Measurements from ENCODE around the gene EPHA5.

Gene EPHA5

GRCh38 chr4:65623506-65623905 lies 46.8 kb downstream of the EPHA5 start:
- DNase-seq: no peak

- no peak for DNase-seq
Measured at GRCh38 chr4:65617416-65617815, 52.9 kb downstream of the EPHA5 start.

- DNase-seq: no peak
Measured at GRCh38 chr4:65604515-65604914, 65.8 kb downstream of the EPHA5 start.

- no peak for DNase-seq
Measured at GRCh38 chr4:65600656-65601055, 69.6 kb downstream of the EPHA5 start.

- no peak for DNase-seq
Measured at GRCh38 chr4:65599340-65599739, 70.9 kb downstream of the EPHA5 start.

- DNase-seq: no peak
Measured at GRCh38 chr4:65597697-65598096, 72.6 kb downstream of the EPHA5 start.

- no peak for DNase-seq
Measured at GRCh38 chr4:65592089-65592488, 78.2 kb downstream of the EPHA5 start.

GRCh38 chr4:65589921-65590320 lies 80.4 kb downstream of the EPHA5 start:
- DNase-seq: no peak

GRCh38 chr4:65589331-65589730 lies 81.0 kb downstream of the EPHA5 start:
- no peak for DNase-seq

GRCh38 chr4:65580551-65580950 lies 89.7 kb downstream of the EPHA5 start:
- no peak for DNase-seq

- DNase-seq: no peak
Measured at GRCh38 chr4:65566473-65566872, 103.8 kb downstream of the EPHA5 start.

- no peak for DNase-seq
Measured at GRCh38 chr4:65561164-65561563, 109.1 kb downstream of the EPHA5 start.

- DNase-seq: no peak
Measured at GRCh38 chr4:65559270-65559669, 111.0 kb downstream of the EPHA5 start.

GRCh38 chr4:65552057-65552456 lies 118.2 kb downstream of the EPHA5 start:
- no peak for DNase-seq

- no peak for DNase-seq
Measured at GRCh38 chr4:65550500-65550899, 119.8 kb downstream of the EPHA5 start.

GRCh38 chr4:65546882-65547416 lies 123.3 kb downstream of the EPHA5 start:
- no peak for DNase-seq

- DNase-seq: no peak
Measured at GRCh38 chr4:65538571-65538970, 131.7 kb downstream of the EPHA5 start.

GRCh38 chr4:65535113-65535512 lies 135.2 kb downstream of the EPHA5 start:
- DNase-seq: no peak

- DNase-seq: no peak
Measured at GRCh38 chr4:65521666-65522065, 148.6 kb downstream of the EPHA5 start.

GRCh38 chr4:65515646-65516045 lies 154.6 kb downstream of the EPHA5 start:
- no peak for DNase-seq

GRCh38 chr4:65510976-65511375 lies 159.3 kb downstream of the EPHA5 start:
- no peak for DNase-seq

- DNase-seq: no peak
Measured at GRCh38 chr4:65508168-65508567, 162.1 kb downstream of the EPHA5 start.

- DNase-seq: no peak
Measured at GRCh38 chr4:65502131-65502701, 168.1 kb downstream of the EPHA5 start.

- DNase-seq: no peak
Measured at GRCh38 chr4:65498606-65499005, 171.7 kb downstream of the EPHA5 start.

GRCh38 chr4:65495439-65495838 lies 174.8 kb downstream of the EPHA5 start:
- DNase-seq: no peak

All from activated CD4-positive, alpha-beta T cell treated with anti-CD3 and anti-CD28 coated beads for 1 hour (primary cell).